GM23248 (cell line): ENCODE results near the gene REPS1. TPM values are rescaled to one million over a fixed set of nuclear protein-coding genes. Genes with fewer than 3 reads are reported as not detected.

Experiments used
- DNase-seq: peaks from one replicate; pipeline ENCODE4 v3.0.0-alpha.2; 2015
- H2AFZ ChIP-seq: fragments of 200-600 bp; sonication (generic); 2 replicates; pipeline ENCODE4 v1.6.1; 2016; ENCODE audit warnings: antibody characterized with exemption
- H3F3A ChIP-seq: fragments of 200-600 bp; sonication (generic); 2 replicates; pipeline ENCODE4 v1.6.1; 2016; ENCODE audit warnings: mild to moderate bottlenecking, antibody characterized with exemption, mixed run types; ENCODE audit not compliant: insufficient read depth
- H3K27ac ChIP-seq: fragments of 200-600 bp; sonication (generic); 2 replicates; pipeline ENCODE4 v1.5.1; 2016; ENCODE audit warnings: mild to moderate bottlenecking
- H3K27me3 ChIP-seq: fragments of 200-600 bp; sonication (generic); replicated peaks from 2 replicates; pipeline ENCODE4 v1.6.1; 2016; ENCODE audit warnings: mild to moderate bottlenecking; ENCODE audit not compliant: insufficient read depth
- H3K36me3 ChIP-seq: fragments of 200-600 bp; sonication (generic); 2 replicates; pipeline ENCODE4 v1.6.1; 2016; ENCODE audit warnings: low read depth, mild to moderate bottlenecking
- H3K4me1 ChIP-seq: fragments of 200-600 bp; sonication (generic); 2 replicates; pipeline ENCODE4 v1.6.1; 2016; ENCODE audit warnings: mild to moderate bottlenecking; ENCODE audit not compliant: insufficient read depth
- H3K4me2 ChIP-seq: fragments of 200-600 bp; sonication (generic); one replicate; pipeline ENCODE4 v1.6.1; 2016; ENCODE audit warnings: mild to moderate bottlenecking; ENCODE audit not compliant: unreplicated experiment
- H3K4me3 ChIP-seq: fragments of 200-600 bp; sonication (generic); 2 replicates; pipeline ENCODE4 v1.5.1; 2016; ENCODE audit warnings: mild to moderate bottlenecking
- H3K79me2 ChIP-seq: fragments of 200-600 bp; sonication (generic); 2 replicates; pipeline ENCODE4 v1.6.1; 2016; ENCODE audit warnings: mild to moderate bottlenecking; ENCODE audit not compliant: insufficient read depth
- H3K9ac ChIP-seq: fragments of 200-600 bp; sonication (generic); 2 replicates; pipeline ENCODE4 v1.6.1; 2016; ENCODE audit warnings: mild to moderate bottlenecking
- H3K9me2 ChIP-seq: fragments of 200-600 bp; sonication (generic); 2 replicates; pipeline ENCODE4 v1.6.1; 2016; ENCODE audit warnings: mixed run types, mild to moderate bottlenecking, moderate library complexity; ENCODE audit not compliant: insufficient read depth
- H3K9me3 ChIP-seq: fragments of 200-600 bp; sonication (generic); one replicate; pipeline ENCODE4 v1.6.1; 2017; ENCODE audit warnings: low read depth
- H4K20me1 ChIP-seq: fragments of 200-600 bp; sonication (generic); 2 replicates; pipeline ENCODE4 v1.6.0; 2016; ENCODE audit not compliant: insufficient read depth
- EZH2 ChIP-seq: fragments of 200-600 bp; sonication (generic); IDR thresholded peaks from 2 replicates; pipeline ENCODE4 v1.6.1; 2018; ENCODE audit warnings: antibody characterized with exemption, mild to moderate bottlenecking; ENCODE audit not compliant: insufficient read depth, poor library complexity, severe bottlenecking
- EZH2phosphoT487 ChIP-seq: fragments of 200-600 bp; sonication (generic); IDR thresholded peaks from 2 replicates; pipeline ENCODE4 v1.6.1; 2018; ENCODE audit warnings: antibody characterized with exemption, moderate library complexity, mild to moderate bottlenecking, low read depth; ENCODE audit not compliant: insufficient read depth
- WGBS, 2 experiments: methylation state at CpG; one replicate each; pipeline ENCODE4 v1.1.6; 2015 to 2017; ENCODE audit warnings: low lambda C conversion rate in 2 of 2, low coverage in 1 of 2; ENCODE audit errors: missing lambda C conversion rate in 2 of 2; 5-methylcytosine and 5-hydroxymethylcytosine counted together
- in situ Hi-C: fragments of 300-500 bp; cut with MboI; formaldehyde crosslinking; loops from 2 replicates; pipeline ENCODE4 v1.15.0; 2020
- polyA plus RNA-seq: library from polyadenylated mRNA; unstranded; fragments of >200 nt; fragmentation: Nextera tagmentation; extraction: Ambion mirVana; gene quantifications from 2 replicates; pipeline ENCODE4 v1.2.1, GENCODE V29; 2016
- total RNA-seq: library from RNA; depleted of rRNA; stranded (reverse); fragments of >200 nt; shearing (Covaris generic); gene quantifications from 2 replicates; pipeline ENCODE4 v1.2.3, GENCODE V29; 2014

Gene REPS1
- total and polyA plus RNA-seq, 2 experiments from 2014 or later: 13.1 to 21.1 TPM

DNA sequence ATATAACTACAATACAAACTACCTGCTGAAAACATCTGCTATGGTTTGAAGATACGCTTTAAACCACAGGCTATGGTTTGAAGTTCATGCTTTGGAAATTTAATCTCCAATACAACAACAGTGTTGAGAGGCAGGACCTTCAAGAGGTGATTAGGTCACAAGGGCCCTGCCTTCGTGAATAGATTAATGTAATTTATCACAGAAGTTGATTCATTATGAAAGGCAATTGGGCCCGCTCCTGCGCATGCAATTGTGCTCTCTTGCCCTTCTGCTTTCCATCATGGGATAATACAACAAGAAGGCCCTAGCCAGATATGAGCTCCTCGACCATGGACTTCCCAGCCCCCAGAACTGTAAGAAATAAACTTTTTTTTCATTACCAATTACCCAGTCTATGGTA is 21.2 kb downstream of the REPS1 start:
- 91% methylated on average over 5 of the region's 5 CpGs for WGBS, 2 experiments
- Histone ChIP-seq H3K4me3 (no peak overlapping the region), H4K20me1 (peaks cover 7% of the 10 kb centered on the region; the same call in 1 of the 2 replicates), H3F3A (peaks cover 30% of the 10 kb centered on the region), H3K27ac (no peak overlapping the region), H3K4me2 (no peak overlapping the region), H3K4me1 (peaks cover 25% of the 10 kb centered on the region), H3K9ac (no peak overlapping the region), H3K9me3 (no peaks in the 10 kb centered on the region), H3K36me3 (no peaks in the 10 kb centered on the region), H3K9me2 (0 out of 2 replicates have a peak, but pooled peaks cover 5% of the 10 kb centered on the region), H2AFZ (no peak overlapping the region), H3K27me3 (no peaks in the 10 kb centered on the region), H3K79me2 (peaks cover 79% of the 10 kb centered on the region)
- DNase-seq: no peak
- in situ Hi-C loops: no loop called here
- TF ChIP-seq EZH2 (no peak), EZH2phosphoT487 (no peak)

DNA sequence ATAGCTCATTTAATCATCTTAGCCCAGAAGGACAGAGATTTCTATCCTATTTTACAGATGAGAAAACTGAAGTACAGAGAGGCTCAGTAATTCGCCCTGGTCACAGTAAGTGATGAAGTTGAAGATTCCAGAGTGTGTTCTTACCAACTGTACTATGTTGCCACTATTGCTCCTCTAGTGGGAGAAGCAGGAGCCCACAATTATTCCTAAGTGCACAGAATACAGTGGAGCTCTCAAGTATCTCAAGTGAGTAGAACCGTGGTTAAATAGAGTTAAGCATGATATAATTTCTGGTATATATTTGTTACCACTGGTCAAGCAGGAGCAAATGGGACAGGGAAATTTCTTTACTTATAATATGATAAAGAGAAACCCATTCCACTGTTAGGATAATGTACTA is 22.1 kb downstream of the REPS1 start:
- in situ Hi-C loops: no loop called here
- H3K27me3 ChIP-seq: no peaks in the 10 kb centered on the region
- H3K9ac ChIP-seq: no peak overlapping the region
- H3K4me2 ChIP-seq: no peak overlapping the region
- peaks cover 16% of the 10 kb centered on the region for H3K4me1 ChIP-seq
- TF ChIP-seq EZH2phosphoT487 (no peak), EZH2 (no peak)
- no peaks in the 10 kb centered on the region for H3K36me3 ChIP-seq
- DNase-seq: no peak
- peaks cover 21% of the 10 kb centered on the region for H3F3A ChIP-seq
- peaks cover 7% of the 10 kb centered on the region; the same call in 1 of the 2 replicates for H4K20me1 ChIP-seq
- H3K27ac ChIP-seq: no peak overlapping the region
- H3K9me3 ChIP-seq: no peaks in the 10 kb centered on the region
- WGBS, 2 experiments: 94 to 98% methylated on average over 2 of the region's 2 CpGs
- H2AFZ ChIP-seq: no peak overlapping the region
- H3K9me2 ChIP-seq: 0 out of 2 replicates have a peak, but pooled peaks cover 5% of the 10 kb centered on the region
- peaks cover 85% of the 10 kb centered on the region for H3K79me2 ChIP-seq
- no peak overlapping the region for H3K4me3 ChIP-seq

DNA sequence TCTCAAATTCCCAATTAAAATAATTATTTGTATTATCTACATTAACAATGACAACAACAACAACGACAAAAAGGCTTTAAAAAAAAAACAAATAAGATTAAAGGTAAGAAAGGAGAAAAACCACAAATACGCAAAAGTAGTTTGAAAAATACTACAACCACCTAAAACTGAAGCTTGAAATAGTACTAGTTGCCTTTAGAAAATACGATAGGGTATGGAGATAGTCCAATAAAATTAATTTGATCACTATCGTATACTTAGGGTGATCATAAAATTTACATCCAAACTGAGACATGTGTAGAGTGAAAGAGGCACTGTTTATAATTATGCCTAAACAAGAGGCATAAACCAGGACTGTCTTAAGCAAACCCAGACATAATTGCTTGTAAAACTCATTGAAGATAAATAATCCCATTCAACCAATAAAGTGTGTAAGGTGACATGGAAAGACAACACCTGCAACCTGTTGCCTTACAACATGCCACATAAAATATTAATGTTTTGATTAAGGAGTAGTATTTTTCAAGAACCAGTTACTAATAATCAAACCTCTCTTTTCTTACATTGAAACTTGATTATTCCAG is 22.7 kb downstream of the REPS1 start:
- Histone ChIP-seq H3K36me3 (no peaks in the 10 kb centered on the region), H3K79me2 (peaks cover 91% of the 10 kb centered on the region), H3K4me1 (peaks cover 10% of the 10 kb centered on the region), H3K27ac (no peak overlapping the region), H3K4me2 (no peak overlapping the region), H3K9ac (no peak overlapping the region), H3K4me3 (no peak overlapping the region), H2AFZ (no peak overlapping the region), H3K9me3 (no peaks in the 10 kb centered on the region), H3K27me3 (no peaks in the 10 kb centered on the region), H3F3A (peaks cover 16% of the 10 kb centered on the region), H4K20me1 (peaks cover 7% of the 10 kb centered on the region; the same call in 1 of the 2 replicates), H3K9me2 (0 out of 2 replicates have a peak, but pooled peaks cover 5% of the 10 kb centered on the region)
- in situ Hi-C loops: no loop called here
- no peak for DNase-seq
- WGBS, 2 experiments: 86 to 88% methylated on average over 4 of the region's 4 CpGs
- TF ChIP-seq EZH2phosphoT487 (no peak), EZH2 (no peak)

DNA sequence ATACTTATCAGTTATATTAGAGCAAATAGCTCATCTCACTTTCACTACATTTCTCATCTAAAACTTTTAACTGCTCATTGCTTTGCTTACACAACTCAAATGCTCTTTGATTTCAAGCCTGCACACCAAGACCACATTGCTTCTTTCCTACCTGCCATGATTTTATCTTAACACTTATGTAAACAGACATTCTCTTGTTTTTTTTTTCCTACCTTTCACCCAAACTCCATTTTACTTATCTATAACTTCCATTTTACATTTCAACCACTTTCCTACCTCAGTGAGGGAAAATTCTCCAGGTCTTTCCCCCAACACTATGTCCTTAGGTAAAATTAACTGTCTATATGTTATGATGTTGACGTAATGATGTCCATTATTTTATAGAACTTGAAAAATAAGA is 24.0 kb downstream of the REPS1 start:
- Histone ChIP-seq H2AFZ (no peak overlapping the region), H3K36me3 (no peaks in the 10 kb centered on the region), H3K9me2 (0 out of 2 replicates have a peak, but pooled peaks cover 5% of the 10 kb centered on the region), H3K4me2 (no peak overlapping the region), H3K27me3 (no peaks in the 10 kb centered on the region), H3K4me1 (no peaks in the 10 kb centered on the region), H3K4me3 (no peak overlapping the region), H3K79me2 (peaks cover 99% of the 10 kb centered on the region), H3K9me3 (no peaks in the 10 kb centered on the region), H4K20me1 (peaks cover 12% of the 10 kb centered on the region; the same call in 1 of the 2 replicates), H3K27ac (no peak overlapping the region), H3F3A (peaks cover 3% of the 10 kb centered on the region; the same call in 1 of the 2 replicates), H3K9ac (no peak overlapping the region)
- 87 to 95% methylated on average over 1 of the region's 1 CpG for WGBS, 2 experiments
- in situ Hi-C loops: no loop called here
- DNase-seq: no peak
- no peak for TF ChIP-seq EZH2phosphoT487
- TF ChIP-seq EZH2: no peak
